Measurements from ENCODE around the gene PKIG.

Gene PKIG

GRCh38 chr20:44614525-44614924 lies 32.1 kb downstream of the PKIG start:
- no peak overlapping the region for H3K9ac ChIP-seq (ENCODE audit: insufficient read length)
- no peaks in the 10 kb centered on the region for H3K9me3 ChIP-seq (ENCODE audit: low read depth, low read length)
- no peak overlapping the region for H3K27ac ChIP-seq
- peaks cover 15% of the 10 kb centered on the region; the same call in 1 of the 2 replicates for H3K36me3 ChIP-seq (ENCODE audit: insufficient read depth, low read length)
- TF ChIP-seq FOXP2 (optimal IDR thresholded peaks at IDR 0.05; ENCODE audit: control extremely low read depth, extremely low read length, insufficient read depth) (no peak), EZH2 (IDR thresholded peaks at IDR 0.05) (no peak), POLR2AphosphoS5 (IDR thresholded peaks at IDR 0.05; ENCODE audit: borderline replicate concordance, low read depth, low read length) (no peak)
- no peak overlapping the region for H3K4me3 ChIP-seq
- no peak for DNase-seq (ENCODE audit: low read depth, low spot score)

DNA sequence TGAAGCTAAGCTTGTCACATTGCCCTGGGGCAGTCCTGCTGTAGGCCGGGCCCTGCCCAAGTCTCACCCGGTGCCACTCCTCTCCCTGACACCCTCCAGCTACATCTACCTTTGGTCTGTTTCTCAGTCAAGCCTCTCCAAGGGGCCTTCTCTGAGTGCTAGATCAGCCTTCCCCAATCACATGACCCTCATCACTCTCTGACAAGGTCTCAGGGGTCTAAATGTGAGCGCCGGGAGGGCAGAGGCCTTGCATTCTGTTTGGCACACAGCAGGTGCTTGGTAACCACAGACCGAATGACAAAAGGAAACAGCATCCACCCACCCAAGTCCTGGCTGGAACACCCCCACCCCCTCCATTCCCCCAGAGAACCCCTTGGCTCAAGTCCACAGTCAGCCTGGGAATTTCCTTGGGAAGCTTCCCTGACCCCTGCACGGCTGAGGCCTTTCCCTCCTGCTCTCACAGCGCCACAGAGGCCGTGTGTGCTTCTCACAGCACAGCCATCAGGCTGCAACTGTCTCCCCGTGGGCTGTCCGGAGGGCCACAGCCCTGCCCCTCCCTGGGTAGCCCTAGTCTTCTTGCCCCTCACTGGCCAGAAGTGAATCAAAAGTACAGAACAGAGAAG lies 32.9 kb downstream of the PKIG start:
- no peak for DNase-seq (ENCODE audit: low read depth, low spot score)
- Histone ChIP-seq H3K9me3 (ENCODE audit: low read depth, low read length) (no peaks in the 10 kb centered on the region), H3K9ac (ENCODE audit: insufficient read length) (no peak overlapping the region), H3K36me3 (ENCODE audit: insufficient read depth, low read length) (peaks cover 22% of the 10 kb centered on the region; the same call in 1 of the 2 replicates), H3K27ac (no peak overlapping the region), H3K4me3 (no peak overlapping the region)
- TF ChIP-seq POLR2AphosphoS5 (IDR thresholded peaks at IDR 0.05; ENCODE audit: borderline replicate concordance, low read depth, low read length), result no peak
- TF ChIP-seq EZH2 (IDR thresholded peaks at IDR 0.05), result no peak
- no peak for TF ChIP-seq FOXP2 (optimal IDR thresholded peaks at IDR 0.05; ENCODE audit: control extremely low read depth, extremely low read length, insufficient read depth)

DNA sequence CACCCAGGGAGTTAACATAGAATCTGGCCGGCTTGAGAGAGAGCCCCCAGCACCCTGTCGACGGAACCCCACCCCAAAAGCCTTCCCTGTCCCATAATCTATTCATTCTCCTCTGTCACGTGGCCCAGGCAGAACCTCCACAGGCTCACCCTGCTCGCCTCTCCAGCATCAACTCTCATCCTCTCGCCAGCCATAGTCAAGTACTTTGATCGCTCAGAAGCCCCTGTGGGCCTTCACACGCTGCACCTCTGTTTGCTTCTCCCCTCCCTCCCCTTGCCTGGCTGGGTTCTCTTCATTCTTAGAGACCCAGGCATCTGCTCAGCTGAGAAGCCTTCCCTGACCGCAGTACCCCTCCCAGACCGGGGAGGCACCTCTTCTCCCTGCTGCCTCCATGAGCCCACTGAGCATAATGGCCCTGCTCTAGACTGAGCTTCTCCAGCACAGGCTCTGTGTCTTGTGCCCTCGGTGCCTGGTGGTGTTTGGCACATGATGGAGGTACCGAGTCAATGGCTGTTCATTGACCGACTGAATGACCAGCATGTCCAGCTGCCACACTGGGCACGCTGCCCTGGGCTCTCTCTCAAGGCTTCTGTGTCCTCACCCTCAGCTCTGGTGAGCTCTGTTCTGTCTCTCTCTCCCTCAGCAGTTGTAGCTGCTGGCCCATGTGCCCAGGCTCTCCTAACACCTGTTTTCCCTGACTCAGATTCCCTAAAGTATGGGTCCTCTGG lies 33.7 kb downstream of the PKIG start:
- Histone ChIP-seq H3K27ac (0 out of 2 replicates have a peak overlapping the region, but pooled peaks have one; percentile 42), H3K9ac (ENCODE audit: insufficient read length) (no peak overlapping the region), H3K36me3 (ENCODE audit: insufficient read depth, low read length) (peaks cover 29% of the 10 kb centered on the region; the same call in 1 of the 2 replicates), H3K4me3 (peak overlapping the region; percentile 45; the same call in 1 of the 2 replicates), H3K9me3 (ENCODE audit: low read depth, low read length) (no peaks in the 10 kb centered on the region)
- no peak for TF ChIP-seq EZH2 (IDR thresholded peaks at IDR 0.05)
- no peak for TF ChIP-seq FOXP2 (optimal IDR thresholded peaks at IDR 0.05; ENCODE audit: control extremely low read depth, extremely low read length, insufficient read depth)
- no peak for TF ChIP-seq POLR2AphosphoS5 (IDR thresholded peaks at IDR 0.05; ENCODE audit: borderline replicate concordance, low read depth, low read length)
- DNase-seq (ENCODE audit: low read depth, low spot score), result no peak

GRCh38 chr20:44616604-44616964 lies 34.2 kb downstream of the PKIG start:
- Histone ChIP-seq H3K36me3 (ENCODE audit: insufficient read depth, low read length) (peaks cover 29% of the 10 kb centered on the region; the same call in 1 of the 2 replicates), H3K27ac (0 out of 2 replicates have a peak overlapping the region, but pooled peaks have one; percentile 42), H3K9me3 (ENCODE audit: low read depth, low read length) (no peaks in the 10 kb centered on the region), H3K4me3 (peak overlapping the region; percentile 45; the same call in 1 of the 2 replicates), H3K9ac (ENCODE audit: insufficient read length) (no peak overlapping the region)
- peak; percentile 39 for DNase-seq (ENCODE audit: low read depth, low spot score)
- TF ChIP-seq POLR2AphosphoS5 (IDR thresholded peaks at IDR 0.05; ENCODE audit: borderline replicate concordance, low read depth, low read length) (no peak), FOXP2 (optimal IDR thresholded peaks at IDR 0.05; ENCODE audit: control extremely low read depth, extremely low read length, insufficient read depth) (no peak), EZH2 (IDR thresholded peaks at IDR 0.05) (no peak)

DNA sequence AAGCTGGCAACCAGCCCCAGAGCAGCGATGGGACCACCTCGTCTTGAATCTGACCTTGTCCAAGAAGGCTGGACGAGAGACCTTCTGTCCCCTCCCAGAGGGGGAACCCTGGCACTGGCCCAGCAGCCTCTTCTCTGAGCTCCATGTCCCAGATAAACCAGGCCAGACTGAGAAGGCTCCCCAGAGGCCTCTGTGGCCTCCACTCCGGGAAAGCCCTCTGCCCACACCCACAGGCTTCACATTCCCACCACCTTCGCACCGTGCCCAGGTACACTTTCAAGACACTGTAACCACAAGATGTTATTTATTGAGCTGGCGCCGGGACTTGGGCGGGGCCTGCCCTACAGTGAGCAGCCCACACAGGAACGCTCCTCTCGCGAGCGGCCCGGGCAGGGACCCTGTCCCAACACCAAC lies 35.9 kb downstream of the PKIG start:
- H3K9me3 ChIP-seq (ENCODE audit: low read depth, low read length), result no peaks in the 10 kb centered on the region
- H3K36me3 ChIP-seq (ENCODE audit: insufficient read depth, low read length), result peaks cover 42% of the 10 kb centered on the region; the same call in 1 of the 2 replicates
- TF ChIP-seq EZH2 (IDR thresholded peaks at IDR 0.05), result no peak
- no peak overlapping the region for H3K27ac ChIP-seq
- DNase-seq (ENCODE audit: low read depth, low spot score), result no peak
- H3K4me3 ChIP-seq, result no peak overlapping the region
- no peak overlapping the region for H3K9ac ChIP-seq (ENCODE audit: insufficient read length)

GRCh38 chr20:44619294-44619693 lies 36.9 kb downstream of the PKIG start:
- no peak overlapping the region for H3K9ac ChIP-seq (ENCODE audit: insufficient read length)

DNA sequence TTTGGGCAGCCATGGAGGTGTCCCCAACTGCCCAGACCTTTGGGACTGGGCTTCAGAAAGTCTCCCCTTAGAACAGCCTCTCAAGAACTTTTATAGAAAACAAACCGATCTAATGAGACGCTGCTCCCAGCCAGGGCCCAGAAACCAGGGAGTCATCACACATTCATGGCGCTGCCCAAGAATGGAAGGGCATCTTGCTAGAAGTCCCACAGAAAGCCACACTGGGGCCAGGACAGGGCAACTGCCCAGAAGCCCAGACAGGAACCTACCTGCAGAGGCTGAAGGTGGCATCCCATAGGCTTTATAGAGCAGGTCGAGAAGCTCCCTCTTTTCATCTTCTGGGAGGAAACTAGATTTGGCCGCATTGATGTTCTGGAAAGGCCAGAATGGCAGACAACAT lies 37.7 kb downstream of the PKIG start:
- Histone ChIP-seq H3K27ac (no peak overlapping the region), H3K4me3 (no peak overlapping the region), H3K9ac (ENCODE audit: insufficient read length) (no peak overlapping the region), H3K36me3 (ENCODE audit: insufficient read depth, low read length) (peaks cover 34% of the 10 kb centered on the region; the same call in 1 of the 2 replicates), H3K9me3 (ENCODE audit: low read depth, low read length) (no peaks in the 10 kb centered on the region)
- TF ChIP-seq EZH2 (IDR thresholded peaks at IDR 0.05), result no peak
- TF ChIP-seq POLR2AphosphoS5 (IDR thresholded peaks at IDR 0.05; ENCODE audit: borderline replicate concordance, low read depth, low read length), result no peak
- no peak for TF ChIP-seq FOXP2 (optimal IDR thresholded peaks at IDR 0.05; ENCODE audit: control extremely low read depth, extremely low read length, insufficient read depth)
- no peak for DNase-seq (ENCODE audit: low read depth, low spot score)

More at GRCh38 chr20:44619294-44619693, 36.9 kb downstream of the PKIG start:
- Histone ChIP-seq H3K4me3 (no peak overlapping the region), H3K27ac (no peak overlapping the region), H3K9me3 (ENCODE audit: low read depth, low read length) (no peaks in the 10 kb centered on the region), H3K36me3 (ENCODE audit: insufficient read depth, low read length) (peaks cover 37% of the 10 kb centered on the region; the same call in 1 of the 2 replicates)
- no peak for TF ChIP-seq FOXP2 (optimal IDR thresholded peaks at IDR 0.05; ENCODE audit: control extremely low read depth, extremely low read length, insufficient read depth)
- no peak for TF ChIP-seq POLR2AphosphoS5 (IDR thresholded peaks at IDR 0.05; ENCODE audit: borderline replicate concordance, low read depth, low read length)
- TF ChIP-seq EZH2 (IDR thresholded peaks at IDR 0.05), result no peak
- no peak for DNase-seq (ENCODE audit: low read depth, low spot score)

DNA sequence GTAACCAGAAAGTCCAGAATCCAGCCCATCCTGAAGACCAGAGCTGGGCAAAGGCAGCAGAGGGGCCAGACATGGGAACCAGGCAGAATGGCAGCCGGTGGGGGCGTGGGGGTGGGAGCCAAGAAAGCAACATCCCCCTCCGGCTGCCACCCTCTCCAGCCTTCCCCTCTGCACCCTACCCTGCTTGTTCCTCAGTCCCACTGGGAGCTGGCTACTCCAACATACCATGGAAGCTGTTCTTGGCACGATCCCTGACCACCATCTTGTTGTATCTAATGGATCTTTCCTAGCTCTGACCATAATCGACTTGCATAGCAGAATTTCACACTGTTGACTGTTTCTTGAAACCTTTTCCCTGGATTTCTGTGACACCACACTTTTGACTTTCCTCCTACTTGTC lies 38.9 kb downstream of the PKIG start:
- TF ChIP-seq POLR2AphosphoS5 (IDR thresholded peaks at IDR 0.05; ENCODE audit: borderline replicate concordance, low read depth, low read length) (no peak), FOXP2 (optimal IDR thresholded peaks at IDR 0.05; ENCODE audit: control extremely low read depth, extremely low read length, insufficient read depth) (no peak), EZH2 (IDR thresholded peaks at IDR 0.05) (no peak)
- no peaks in the 10 kb centered on the region for H3K9me3 ChIP-seq (ENCODE audit: low read depth, low read length)
- no peak overlapping the region for H3K4me3 ChIP-seq
- no peak overlapping the region for H3K9ac ChIP-seq (ENCODE audit: insufficient read length)
- peaks cover 30% of the 10 kb centered on the region; the same call in 1 of the 2 replicates for H3K36me3 ChIP-seq (ENCODE audit: insufficient read depth, low read length)
- DNase-seq (ENCODE audit: low read depth, low spot score), result no peak
- H3K27ac ChIP-seq, result no peak overlapping the region
